Activated CD8-positive, alpha-beta memory T cell treated with anti-CD3 and anti-CD28 coated beads for 48 hours (primary cell): ENCODE measurements around the gene HSPA4.
"Not testable (repeated sequence)": the region's sequence is repeated elsewhere in the genome, so short reads cannot be mapped to it uniquely, and the experiment has no call there.

Experiments used
- DNase-seq, 3 experiments: peaks; one replicate each; pipeline ENCODE4 v3.0.0-alpha.2; 2020; ENCODE audit warnings: low read depth in 2 of 3, low spot score in 2 of 3

The HSPA4 gene

GRCh38 chr5:133050521-133050920 is 1.3 kb upstream of the HSPA4 start:
- DNase-seq, result no peak

GRCh38 chr5:133051061-133051541 is 712 bp upstream of the HSPA4 start:
- no peak for DNase-seq

- DNase-seq, result peak; percentile 40 to 54 (median 41)
Measured at GRCh38 chr5:133052317-133053175, 733 bp downstream of the HSPA4 start.

- DNase-seq, result no peak
Measured at GRCh38 chr5:133053448-133053847, 1.6 kb downstream of the HSPA4 start.

- DNase-seq, result no peak
Measured at GRCh38 chr5:133054697-133055471, 3.1 kb downstream of the HSPA4 start.

- DNase-seq, result no peak
Measured at GRCh38 chr5:133056891-133057290, 5.1 kb downstream of the HSPA4 start.

GRCh38 chr5:133059621-133060020 is 7.8 kb downstream of the HSPA4 start:
- DNase-seq, result no peak

- no peak for DNase-seq
Measured at GRCh38 chr5:133062276-133062675, 10.5 kb downstream of the HSPA4 start.

GRCh38 chr5:133063965-133064364 is 12.2 kb downstream of the HSPA4 start:
- no peak for DNase-seq

GRCh38 chr5:133065471-133065870 is 13.7 kb downstream of the HSPA4 start:
- DNase-seq, result no peak

GRCh38 chr5:133066045-133066444 is 14.2 kb downstream of the HSPA4 start:
- no peak for DNase-seq

GRCh38 chr5:133072021-133072420 is 20.2 kb downstream of the HSPA4 start:
- DNase-seq, result no peak

- no peak for DNase-seq
Measured at GRCh38 chr5:133075572-133076536, 24.0 kb downstream of the HSPA4 start.

- DNase-seq, result no peak
Measured at GRCh38 chr5:133079048-133079447, 27.2 kb downstream of the HSPA4 start.

GRCh38 chr5:133081036-133081435 is 29.2 kb downstream of the HSPA4 start:
- no peak for DNase-seq

GRCh38 chr5:133081703-133082102 is 29.9 kb downstream of the HSPA4 start:
- DNase-seq, result no peak

- no peak for DNase-seq
Measured at GRCh38 chr5:133082128-133082527, 30.3 kb downstream of the HSPA4 start.

- no peak for DNase-seq
Measured at GRCh38 chr5:133083901-133084300, 32.1 kb downstream of the HSPA4 start.

GRCh38 chr5:133085171-133085570 is 33.4 kb downstream of the HSPA4 start:
- not testable (repeated sequence) for DNase-seq

GRCh38 chr5:133086366-133086875 is 34.6 kb downstream of the HSPA4 start:
- no peak for DNase-seq

GRCh38 chr5:133088064-133088463 is 36.3 kb downstream of the HSPA4 start:
- DNase-seq, result no peak
